ENCODE results near the gene GJC1. TPM values are rescaled to one million over a fixed set of nuclear protein-coding genes. Genes with fewer than 3 reads are reported as not detected.

GJC1 gene
- polyA plus RNA-seq, 2 of the 4 experiments (the other 2 are of a cell fraction): 21.2 to 22.1 TPM

- ChIA-PET POLR2A (interaction anchor here (1.3 kb wide), 1 partner anchor 88 kb away, joined by 4 read pairs; no protein-coding TSS in a partner anchor), CTCF (interaction anchor here (0.6 to 30.3 kb wide), 40 partner anchors 10 to 723 kb away, joined by 3 to 1787 read pairs (median 4); partner anchors contain the start of genes ADAM11, EFTUD2, GJC1 and HIGD1B)
- Histone ChIP-seq H3K4me1 (peaks cover 14% of the 10 kb centered on the region), H3K9me3 (no peaks in the 10 kb centered on the region), H3K4me2 (peak overlapping the region; percentile 95), H3K27ac (peak overlapping the region; percentile 13 to 64; a peak in 4 of 6 replicates), H3K4me3 (peak overlapping the region; percentile 54)
- 16% methylated on average over 26 of the region's 42 CpGs for WGBS (ENCODE audit: missing lambda C conversion rate)
- no peak for TF ChIP-seq MAFK (IDR thresholded peaks at IDR 0.05; ENCODE audit: partially characterized antibody)
- peak; percentile 11; the same call in 1 of the 2 replicates for TF ChIP-seq ESRRA (IDR thresholded peaks at IDR 0.05; ENCODE audit: borderline replicate concordance, low read length)
- no peak for TF ChIP-seq NR3C1 (IDR thresholded peaks at IDR 0.05)
- TF ChIP-seq RAD21 (conservative IDR thresholded peaks at IDR 0.05 in 1 of 2, IDR thresholded peaks at IDR 0.05 in 1 of 2): peak; percentile 98 to 99
- TF ChIP-seq, protein P1, sequence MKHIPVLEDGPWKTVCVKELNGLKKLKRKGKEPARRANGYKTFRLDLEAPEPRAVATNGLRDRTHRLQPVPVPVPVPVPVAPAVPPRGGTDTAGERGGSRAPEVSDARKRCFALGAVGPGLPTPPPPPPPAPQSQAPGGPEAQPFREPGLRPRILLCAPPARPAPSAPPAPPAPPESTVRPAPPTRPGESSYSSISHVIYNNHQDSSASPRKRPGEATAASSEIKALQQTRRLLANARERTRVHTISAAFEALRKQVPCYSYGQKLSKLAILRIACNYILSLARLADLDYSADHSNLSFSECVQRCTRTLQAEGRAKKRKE (CRISPR knock-in tag; IDR thresholded peaks at IDR 0.05; ENCODE audit: low read depth): no peak
- TF ChIP-seq, protein P2, sequence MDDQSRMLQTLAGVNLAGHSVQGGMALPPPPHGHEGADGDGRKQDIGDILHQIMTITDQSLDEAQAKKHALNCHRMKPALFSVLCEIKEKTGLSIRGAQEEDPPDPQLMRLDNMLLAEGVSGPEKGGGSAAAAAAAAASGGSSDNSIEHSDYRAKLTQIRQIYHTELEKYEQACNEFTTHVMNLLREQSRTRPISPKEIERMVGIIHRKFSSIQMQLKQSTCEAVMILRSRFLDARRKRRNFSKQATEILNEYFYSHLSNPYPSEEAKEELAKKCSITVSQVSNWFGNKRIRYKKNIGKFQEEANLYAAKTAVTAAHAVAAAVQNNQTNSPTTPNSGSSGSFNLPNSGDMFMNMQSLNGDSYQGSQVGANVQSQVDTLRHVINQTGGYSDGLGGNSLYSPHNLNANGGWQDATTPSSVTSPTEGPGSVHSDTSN (IDR thresholded peaks at IDR 0.05): no peak
- TF ChIP-seq TFCP2L1 (CRISPR knock-in tag; IDR thresholded peaks at IDR 0.05): no peak
- no peak for TF ChIP-seq BHLHE40 (IDR thresholded peaks at IDR 0.05; ENCODE audit: low read depth, low read length)
- TF ChIP-seq JUN (IDR thresholded peaks at IDR 0.05): 0 out of 5 replicates have a peak, but pooled peaks of 1 of the 2 experiments have one; percentile 36
- TF ChIP-seq SMC3 (IDR thresholded peaks at IDR 0.05): peak; percentile 86
- TF ChIP-seq CEBPB (IDR thresholded peaks at IDR 0.05): no peak
- TF ChIP-seq NPAS2 (CRISPR knock-in tag; IDR thresholded peaks at IDR 0.05; ENCODE audit: borderline replicate concordance): no peak
- peak; percentile 97 for TF ChIP-seq CTCF (IDR thresholded peaks at IDR 0.05)
- peak; percentile 60; the same call in 1 of the 2 replicates for TF ChIP-seq MAX (IDR thresholded peaks at IDR 0.05)
- DNase-seq (ENCODE audit: low read depth in 1 of 2, low spot score in 1 of 2): peak; percentile 89 to 99
- ATAC-seq: peak; percentile 57 to 73
- peak; percentile 84 for FAIRE-seq
Observed at GRCh38 chr17:44774271-44775135, 55.6 kb downstream of the GJC1 start.

DNA sequence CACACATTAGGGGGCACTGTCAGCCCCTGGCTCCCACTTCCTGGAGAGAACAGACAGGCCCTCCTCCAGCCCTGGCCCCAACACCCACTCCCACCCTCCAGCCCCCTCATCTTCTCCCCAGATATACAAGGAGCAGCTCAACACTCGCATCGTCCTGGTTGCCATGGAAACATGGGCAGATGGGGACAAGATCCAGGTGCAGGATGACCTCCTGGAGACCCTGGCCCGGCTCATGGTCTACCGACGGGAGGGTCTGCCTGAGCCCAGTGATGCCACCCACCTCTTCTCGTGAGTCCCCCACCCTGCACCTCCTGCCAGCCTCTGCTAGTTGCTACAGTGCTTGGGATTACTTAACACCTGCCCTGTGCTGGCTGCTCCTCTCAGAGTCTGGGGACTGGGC lies 56.9 kb downstream of the GJC1 start:
- 28% methylated on average over 6 of the region's 6 CpGs for WGBS (ENCODE audit: missing lambda C conversion rate)
- Histone ChIP-seq H3K4me2 (no peak overlapping the region), H3K4me1 (peaks cover 9% of the 10 kb centered on the region; the same call in 2 of the 3 replicates), H3K4me3 (no peak overlapping the region), H3K27ac (no peak overlapping the region), H3K9me3 (no peaks in the 10 kb centered on the region)
- no peak for DNase-seq (ENCODE audit: low read depth in 1 of 2, low spot score in 1 of 2)
- ChIA-PET CTCF (interaction anchor here (1.0 to 30.3 kb wide), 8 partner anchors 9 to 362 kb away, joined by 3 to 1787 read pairs (median 16); partner anchors contain the start of genes ACBD4 and HIGD1B), POLR2A (no interaction called here)
- ATAC-seq: no peak
- no peak for FAIRE-seq
- TF ChIP-seq, protein P3, sequence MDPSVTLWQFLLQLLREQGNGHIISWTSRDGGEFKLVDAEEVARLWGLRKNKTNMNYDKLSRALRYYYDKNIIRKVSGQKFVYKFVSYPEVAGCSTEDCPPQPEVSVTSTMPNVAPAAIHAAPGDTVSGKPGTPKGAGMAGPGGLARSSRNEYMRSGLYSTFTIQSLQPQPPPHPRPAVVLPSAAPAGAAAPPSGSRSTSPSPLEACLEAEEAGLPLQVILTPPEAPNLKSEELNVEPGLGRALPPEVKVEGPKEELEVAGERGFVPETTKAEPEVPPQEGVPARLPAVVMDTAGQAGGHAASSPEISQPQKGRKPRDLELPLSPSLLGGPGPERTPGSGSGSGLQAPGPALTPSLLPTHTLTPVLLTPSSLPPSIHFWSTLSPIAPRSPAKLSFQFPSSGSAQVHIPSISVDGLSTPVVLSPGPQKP (IDR thresholded peaks at IDR 0.05; ENCODE audit: low read depth, low read length): no peak
- no peak for TF ChIP-seq MYC (IDR thresholded peaks at IDR 0.05; ENCODE audit: borderline replicate concordance, low read length)
- no peak for TF ChIP-seq CBX8 (IDR thresholded peaks at IDR 0.05)
- no peak for TF ChIP-seq SMC3 (IDR thresholded peaks at IDR 0.05)
- TF ChIP-seq MAZ (IDR thresholded peaks at IDR 0.05; ENCODE audit: borderline replicate concordance, low read depth, low read length): no peak
- no peak for TF ChIP-seq HOXB5 (CRISPR knock-in tag; IDR thresholded peaks at IDR 0.05)
- TF ChIP-seq FOXS1 (CRISPR knock-in tag; IDR thresholded peaks at IDR 0.05): no peak
- no peak for TF ChIP-seq SREBF2 (IDR thresholded peaks at IDR 0.05)
- TF ChIP-seq, protein P2 (IDR thresholded peaks at IDR 0.05): no peak
- no peak for TF ChIP-seq ZSCAN20 (CRISPR knock-in tag; IDR thresholded peaks at IDR 0.05)
- TF ChIP-seq NFE2L2 (conservative IDR thresholded peaks at IDR 0.05; ENCODE audit: low read length): no peak
- no peak for TF ChIP-seq MAX (IDR thresholded peaks at IDR 0.05)
- TF ChIP-seq CHD4 (IDR thresholded peaks at IDR 0.05; ENCODE audit: borderline replicate concordance): no peak
- no peak for TF ChIP-seq EHMT2 (IDR thresholded peaks at IDR 0.05; ENCODE audit: low read depth)
- TF ChIP-seq KDM1A (IDR thresholded peaks at IDR 0.05; ENCODE audit: low read depth): no peak
- no peak for TF ChIP-seq BHLHE40 (IDR thresholded peaks at IDR 0.05; ENCODE audit: low read depth, low read length)
